LNCAP (cell line): ENCODE data around the gene AKT2.
A peak's percentile ranks its signal among the peaks of the same experiment; 100 is the strongest.

Experiments used
- TF ChIP-seq, protein P1 (sequence below): fragments of 450-650 bp; IDR thresholded peaks from 2 replicates; pipeline ENCODE4 v1.5.1; 2017; ENCODE audit warnings: mild to moderate bottlenecking

Gene AKT2

DNA sequence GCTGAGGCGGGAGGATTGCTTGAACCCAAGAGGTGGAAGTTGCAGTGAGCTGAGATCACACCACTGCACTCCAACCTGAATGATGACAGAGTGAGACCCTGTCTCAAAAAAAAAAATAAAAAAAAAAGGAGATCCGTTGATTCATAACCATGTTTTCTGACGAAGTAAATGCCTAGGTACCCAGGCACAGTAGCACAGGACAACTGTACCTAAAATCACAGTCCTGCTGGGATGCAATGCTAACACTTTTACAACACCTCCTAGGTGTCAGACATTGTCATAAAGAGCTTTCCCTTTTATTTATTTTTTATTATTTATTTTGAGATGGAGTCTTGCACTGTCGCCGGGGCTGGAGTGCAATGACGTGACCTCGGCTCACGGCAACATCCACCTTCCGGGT, 64.5 kb downstream of the AKT2 start:
- TF ChIP-seq, protein P1, sequence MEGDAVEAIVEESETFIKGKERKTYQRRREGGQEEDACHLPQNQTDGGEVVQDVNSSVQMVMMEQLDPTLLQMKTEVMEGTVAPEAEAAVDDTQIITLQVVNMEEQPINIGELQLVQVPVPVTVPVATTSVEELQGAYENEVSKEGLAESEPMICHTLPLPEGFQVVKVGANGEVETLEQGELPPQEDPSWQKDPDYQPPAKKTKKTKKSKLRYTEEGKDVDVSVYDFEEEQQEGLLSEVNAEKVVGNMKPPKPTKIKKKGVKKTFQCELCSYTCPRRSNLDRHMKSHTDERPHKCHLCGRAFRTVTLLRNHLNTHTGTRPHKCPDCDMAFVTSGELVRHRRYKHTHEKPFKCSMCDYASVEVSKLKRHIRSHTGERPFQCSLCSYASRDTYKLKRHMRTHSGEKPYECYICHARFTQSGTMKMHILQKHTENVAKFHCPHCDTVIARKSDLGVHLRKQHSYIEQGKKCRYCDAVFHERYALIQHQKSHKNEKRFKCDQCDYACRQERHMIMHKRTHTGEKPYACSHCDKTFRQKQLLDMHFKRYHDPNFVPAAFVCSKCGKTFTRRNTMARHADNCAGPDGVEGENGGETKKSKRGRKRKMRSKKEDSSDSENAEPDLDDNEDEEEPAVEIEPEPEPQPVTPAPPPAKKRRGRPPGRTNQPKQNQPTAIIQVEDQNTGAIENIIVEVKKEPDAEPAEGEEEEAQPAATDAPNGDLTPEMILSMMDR, result no peak

DNA sequence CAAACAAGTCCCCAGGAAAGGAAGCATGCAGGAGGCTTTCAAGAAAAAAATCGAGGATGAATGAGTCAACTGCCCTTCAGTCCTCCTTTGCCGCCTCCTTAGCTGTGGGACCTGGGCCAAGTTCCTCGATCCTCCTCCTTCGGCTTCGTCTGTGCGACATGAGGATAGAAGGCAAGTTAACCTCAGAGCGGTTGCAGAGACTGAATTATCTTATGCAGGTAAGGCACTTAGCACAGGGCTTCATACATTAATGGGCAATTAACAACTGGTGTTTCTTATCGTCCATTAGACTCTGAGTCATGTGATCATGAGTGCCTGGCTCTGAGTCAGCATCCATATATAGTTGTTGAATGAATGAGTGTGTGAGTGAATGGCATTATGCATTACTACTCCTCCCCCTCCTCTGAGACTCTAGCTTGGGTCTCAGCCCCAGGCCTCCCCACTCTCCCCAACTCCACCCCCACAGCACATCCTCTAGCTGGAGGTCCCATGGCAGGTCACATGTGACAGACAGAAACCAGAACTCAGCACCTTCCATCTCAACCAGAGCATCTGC, 65.3 kb downstream of the AKT2 start:
- TF ChIP-seq, protein P1, result no peak

- TF ChIP-seq, protein P1, result no peak
These were observed 66.9 kb downstream of the AKT2 start, which contains the start of gene TTC9B for GRCh38 chr19:40217934-40218890. TTC9B (minus strand) TSS chr19:40218384; CDS start chr19:40218381, 3 bp downstream.

DNA sequence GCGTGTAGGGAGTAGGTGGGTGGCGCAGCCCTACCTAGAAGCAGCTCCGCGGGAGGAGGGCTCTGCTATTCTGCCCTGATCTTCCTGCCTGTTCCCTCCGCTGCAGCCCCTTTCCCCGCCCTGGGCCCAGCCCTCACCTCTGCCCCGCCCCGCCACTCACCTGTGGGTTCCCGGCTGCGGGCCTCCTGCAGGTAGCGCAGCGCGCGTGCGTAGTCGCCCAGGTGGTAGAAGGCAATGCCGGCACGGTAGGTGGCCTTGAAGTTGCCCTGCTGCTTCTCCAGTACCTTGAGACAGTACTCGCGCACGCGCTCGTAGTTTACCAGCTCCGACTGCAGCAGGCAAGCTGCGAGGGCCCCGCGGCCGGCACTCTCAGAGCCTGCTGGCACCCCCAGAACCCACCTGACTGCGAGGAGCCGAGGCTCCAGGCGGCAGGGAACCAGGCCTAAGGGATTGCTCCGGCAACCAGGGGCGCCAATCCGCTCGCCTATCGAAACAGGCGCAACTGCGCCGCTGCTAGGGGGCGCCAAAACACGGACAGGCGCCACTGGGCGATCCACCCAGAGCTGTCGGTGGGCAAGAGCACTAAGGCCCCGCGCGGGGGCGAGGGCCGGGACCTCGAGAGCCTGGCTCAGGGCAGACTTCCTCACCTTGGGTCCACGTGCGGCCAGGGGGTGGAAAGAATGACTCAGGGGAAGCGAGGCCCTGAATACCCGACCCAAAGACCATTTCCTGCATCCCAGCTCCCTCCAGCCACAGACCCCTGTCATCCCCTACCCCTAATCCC, 67.9 kb downstream of the AKT2 start:
- TF ChIP-seq, protein P1, result peak; percentile 49

- TF ChIP-seq, protein P1, result no peak
These were observed 68.4 kb downstream of the AKT2 start for GRCh38 chr19:40216777-40217026.

GRCh38 chr19:40216013-40216776, 69.0 kb downstream of the AKT2 start:
- TF ChIP-seq, protein P1, result no peak

- TF ChIP-seq, protein P1, result no peak
These were observed 70.2 kb downstream of the AKT2 start for GRCh38 chr19:40214936-40215335.
